Measurements from ENCODE around the gene GABPA.

DNA sequence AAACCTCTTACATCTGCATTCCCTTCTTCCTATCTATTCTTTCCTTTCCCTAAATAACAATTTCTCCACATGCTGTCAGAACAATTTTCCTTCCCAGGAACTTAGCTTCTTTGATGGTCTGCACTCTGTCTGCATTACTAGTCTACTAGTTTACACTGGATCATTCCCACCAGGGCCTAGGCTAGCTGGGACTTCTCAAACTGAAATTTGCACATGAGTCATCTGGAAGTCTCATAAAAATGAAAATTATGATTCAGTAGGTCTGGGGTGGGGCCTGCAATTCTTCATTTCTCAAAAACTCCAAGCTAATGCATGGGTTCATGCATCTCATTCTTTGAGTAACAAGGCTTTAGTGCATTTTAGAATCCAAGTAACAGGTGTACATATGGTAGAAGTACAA, 74.2 kb downstream of the GABPA start:
- no peak for TF ChIP-seq CTCF (conservative IDR thresholded peaks at IDR 0.05)
- no peak for TF ChIP-seq EZH2 (IDR thresholded peaks at IDR 0.05; ENCODE audit: low read depth)

Data from PC-9 (cell line).